Activated CD4-positive, alpha-beta T cell treated with anti-CD3 and anti-CD28 coated beads, Interleukin-2, amount 10 ng/mL, durations not matched to agents 24 days and 14 days (primary cell): ENCODE measurements around the gene TMOD3. TPM values are rescaled to one million over a fixed set of nuclear protein-coding genes. Genes with fewer than 3 reads are reported as not detected.
"Not testable (repeated sequence)": the region's sequence is repeated elsewhere in the genome, so short reads cannot be mapped to it uniquely, and the experiment has no call there.

ENCODE experiments used
- DNase-seq: peaks from one replicate; pipeline ENCODE4 v3.0.0; 2022
- H3K27ac Mint-ChIP-seq: one replicate; pipeline ENCODE4 v1.8.0; 2022; ENCODE audit warnings: mild to moderate bottlenecking, mixed read lengths
- H3K27me3 Mint-ChIP-seq: one replicate; pipeline ENCODE4 v1.8.0; 2022; ENCODE audit warnings: mixed read lengths
- H3K36me3 Mint-ChIP-seq: one replicate; pipeline ENCODE4 v1.8.0; 2022; ENCODE audit warnings: low read depth, mild to moderate bottlenecking, mixed read lengths
- H3K4me1 Mint-ChIP-seq: one replicate; pipeline ENCODE4 v1.8.0; 2021; ENCODE audit warnings: mixed read lengths
- H3K4me3 Mint-ChIP-seq: one replicate; pipeline ENCODE4 v1.8.0; 2022; ENCODE audit warnings: mild to moderate bottlenecking, moderate library complexity, mixed read lengths
- H3K9me3 Mint-ChIP-seq: one replicate; pipeline ENCODE4 v1.8.0; 2021; ENCODE audit warnings: mixed read lengths
- intact Hi-C: fragments of 100-400 bp; cut with micrococcal nuclease; formaldehyde crosslinking; loops from one replicate; pipeline ENCODE4 v1.15.1; 2023
- total RNA-seq: library from RNA; stranded (reverse); gene quantifications from 2 replicates; pipeline ENCODE4 v1.2.3, GENCODE V29; 2022

Gene TMOD3
- total RNA-seq, 1 donor from 2014 or later: 60.8 TPM

DNA sequence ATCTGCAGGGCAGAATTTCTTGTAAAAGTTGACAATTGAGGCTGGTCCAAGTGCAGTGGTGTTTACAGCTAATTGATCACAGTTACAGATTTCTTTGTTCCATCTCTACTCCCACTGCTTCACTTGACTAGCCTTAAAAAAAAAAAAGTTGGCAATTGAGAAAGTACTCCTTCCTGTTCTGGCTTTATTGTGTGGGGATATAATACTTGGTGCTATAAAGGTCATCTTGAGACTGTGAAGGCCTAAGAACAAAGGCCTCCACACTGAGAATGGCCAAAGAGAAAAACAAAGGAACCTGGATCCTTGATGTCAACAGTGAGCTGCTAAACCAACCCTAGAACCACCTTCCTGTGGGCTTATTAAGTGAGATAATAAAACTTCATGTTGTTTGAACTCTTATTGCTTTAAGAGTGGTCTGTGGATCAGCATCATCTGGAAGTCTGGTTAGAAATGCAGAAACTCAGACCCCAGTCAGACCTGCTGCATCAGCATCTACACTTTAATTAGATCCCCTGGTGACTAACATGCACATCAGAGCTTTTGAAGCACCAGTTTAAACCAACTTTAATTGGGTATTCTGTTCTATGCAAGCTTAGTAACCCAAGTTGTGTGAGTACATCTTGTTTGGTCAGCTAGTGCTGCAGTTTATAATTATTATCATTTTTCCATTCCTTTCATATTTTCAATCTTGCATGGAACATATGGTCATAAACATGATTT, 55.2 kb downstream of the TMOD3 start:
- H3K27ac Mint-ChIP-seq: no peak overlapping the region
- no peak for DNase-seq
- peaks cover 8% of the 10 kb centered on the region for H3K4me1 Mint-ChIP-seq
- intact Hi-C loops: loop anchor here (10.0 kb wide), 1 partner anchor 250 kb away; no protein-coding TSS in a partner anchor
- H3K4me3 Mint-ChIP-seq: no peak overlapping the region
- no peaks in the 10 kb centered on the region for H3K27me3 Mint-ChIP-seq
- H3K9me3 Mint-ChIP-seq: no peaks in the 10 kb centered on the region
- H3K36me3 Mint-ChIP-seq: peaks cover 30% of the 10 kb centered on the region

DNA sequence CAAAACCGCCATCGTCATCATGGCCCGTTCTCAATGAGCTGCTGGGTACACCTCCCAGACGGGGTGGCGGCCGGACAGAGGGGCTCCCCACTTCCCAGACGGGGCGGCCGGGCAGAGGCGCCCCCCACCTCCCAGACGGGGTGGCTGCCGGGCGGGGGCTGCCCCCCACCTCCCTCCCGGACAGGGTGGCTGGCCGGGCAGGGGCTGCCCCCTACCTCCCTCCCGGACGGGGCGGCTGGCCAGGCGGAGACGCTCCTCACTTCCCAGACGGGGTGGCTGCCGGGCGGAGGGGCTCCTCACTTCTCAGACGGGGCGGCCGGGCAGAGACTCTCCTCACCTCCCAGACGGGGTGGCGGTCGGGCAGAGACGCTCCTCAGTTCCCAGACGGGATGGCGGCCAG, 56.3 kb downstream of the TMOD3 start:
- intact Hi-C loops: loop anchor here (10.0 kb wide), 1 partner anchor 249 kb away; no protein-coding TSS in a partner anchor
- not testable (repeated sequence) for H3K4me1 Mint-ChIP-seq, DNase-seq, H3K27ac Mint-ChIP-seq, H3K9me3 Mint-ChIP-seq, H3K27me3 Mint-ChIP-seq, H3K4me3 Mint-ChIP-seq
- H3K36me3 Mint-ChIP-seq: peaks cover 32% of the 10 kb centered on the region

DNA sequence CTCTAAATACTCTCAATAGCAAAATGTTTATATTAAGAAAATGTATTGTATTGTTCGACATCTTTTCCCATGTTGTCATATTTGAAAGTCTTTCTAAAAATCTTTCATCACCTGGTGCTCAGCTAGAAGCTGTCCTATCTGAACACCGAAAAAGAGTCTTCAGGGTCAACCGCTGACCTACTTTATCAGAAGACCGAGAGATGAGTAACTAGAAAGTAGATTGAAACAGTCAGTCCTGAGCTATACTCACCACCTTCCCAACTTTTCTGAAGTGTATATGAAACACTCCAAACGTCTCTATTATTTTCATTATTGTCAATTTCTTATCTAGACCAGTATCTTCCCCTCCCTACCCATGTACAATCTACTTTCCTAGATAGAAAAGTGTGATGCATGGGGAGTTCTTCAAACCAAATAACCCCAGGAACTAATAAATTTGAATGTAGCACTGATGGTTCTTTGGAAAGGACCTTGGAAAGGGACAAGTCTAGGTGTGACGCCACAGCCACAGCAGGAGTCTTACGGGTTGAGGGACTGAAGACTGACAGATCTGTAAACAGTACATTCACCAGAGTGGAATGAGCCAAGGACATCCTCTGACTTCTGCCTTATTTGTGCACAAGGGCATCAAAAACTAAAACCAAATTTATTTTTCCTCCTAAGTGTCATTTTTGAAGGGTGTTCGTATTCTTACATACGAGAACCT, 58.6 kb downstream of the TMOD3 start:
- H3K27ac Mint-ChIP-seq: no peak overlapping the region
- H3K36me3 Mint-ChIP-seq: peaks cover 38% of the 10 kb centered on the region
- intact Hi-C loops: loop anchor here (10.0 kb wide), 1 partner anchor 247 kb away; no protein-coding TSS in a partner anchor
- H3K27me3 Mint-ChIP-seq: no peaks in the 10 kb centered on the region
- peaks cover 8% of the 10 kb centered on the region for H3K4me1 Mint-ChIP-seq
- no peak for DNase-seq
- no peak overlapping the region for H3K4me3 Mint-ChIP-seq
- H3K9me3 Mint-ChIP-seq: no peaks in the 10 kb centered on the region

DNA sequence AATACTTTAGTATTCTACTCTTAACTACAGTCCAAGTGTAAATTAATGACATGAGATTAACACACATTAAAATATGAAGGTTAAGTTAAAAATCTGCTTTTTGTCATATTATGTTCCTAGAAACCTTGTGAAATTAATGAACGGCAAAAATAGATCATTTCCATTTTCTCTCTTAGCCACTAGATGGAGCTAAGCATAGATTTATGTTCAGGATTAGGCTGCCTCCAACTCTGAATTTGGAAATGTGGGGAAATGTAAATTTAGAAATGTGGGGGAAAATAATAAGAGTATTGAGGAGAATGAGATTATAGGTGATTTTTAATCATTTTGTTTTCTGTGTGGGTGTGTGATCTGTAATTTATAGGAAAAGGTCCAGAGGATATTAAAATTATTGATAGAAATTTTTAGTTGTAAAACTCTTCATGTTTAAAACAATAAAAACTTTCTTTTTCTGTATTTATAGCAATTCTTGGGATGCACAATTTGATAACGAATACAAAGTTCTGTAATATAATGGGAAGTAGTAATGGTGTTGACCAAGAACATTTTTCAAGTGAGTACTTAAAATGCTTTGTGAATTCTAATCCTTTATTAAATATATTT, 59.2 kb downstream of the TMOD3 start:
- peaks cover 8% of the 10 kb centered on the region for H3K4me1 Mint-ChIP-seq
- no peak overlapping the region for H3K4me3 Mint-ChIP-seq
- peaks cover 41% of the 10 kb centered on the region for H3K36me3 Mint-ChIP-seq
- H3K27ac Mint-ChIP-seq: no peak overlapping the region
- H3K27me3 Mint-ChIP-seq: no peaks in the 10 kb centered on the region
- no peaks in the 10 kb centered on the region for H3K9me3 Mint-ChIP-seq
- no peak for DNase-seq
- intact Hi-C loops: loop anchor here (10.0 kb wide), 1 partner anchor 246 kb away; no protein-coding TSS in a partner anchor

DNA sequence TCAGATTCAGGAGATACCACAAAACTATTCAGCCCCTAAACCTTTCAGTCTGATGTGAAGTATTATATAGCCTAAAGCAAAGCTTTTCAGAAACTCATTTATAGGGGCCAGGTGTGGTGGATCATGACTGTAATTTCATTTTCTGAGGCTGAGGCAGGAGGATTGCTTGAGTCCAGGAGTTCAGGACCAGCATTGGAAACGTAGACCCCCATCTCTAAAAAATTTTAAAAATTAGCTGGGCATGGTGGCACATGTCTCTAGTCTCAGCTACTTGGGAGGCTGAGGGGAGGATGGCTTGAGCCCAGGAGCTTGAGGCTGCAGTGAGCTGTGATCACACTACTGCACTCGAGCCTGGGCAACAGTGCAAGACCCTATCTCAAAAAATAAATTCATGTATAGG, 60.0 kb downstream of the TMOD3 start:
- H3K4me1 Mint-ChIP-seq: peaks cover 2% of the 10 kb centered on the region
- H3K9me3 Mint-ChIP-seq: no peaks in the 10 kb centered on the region
- intact Hi-C loops: loop anchor here (10.0 kb wide), 1 partner anchor 245 kb away; no protein-coding TSS in a partner anchor
- peaks cover 39% of the 10 kb centered on the region for H3K36me3 Mint-ChIP-seq
- no peak for DNase-seq
- H3K4me3 Mint-ChIP-seq: no peak overlapping the region
- H3K27ac Mint-ChIP-seq: no peak overlapping the region
- no peaks in the 10 kb centered on the region for H3K27me3 Mint-ChIP-seq

DNA sequence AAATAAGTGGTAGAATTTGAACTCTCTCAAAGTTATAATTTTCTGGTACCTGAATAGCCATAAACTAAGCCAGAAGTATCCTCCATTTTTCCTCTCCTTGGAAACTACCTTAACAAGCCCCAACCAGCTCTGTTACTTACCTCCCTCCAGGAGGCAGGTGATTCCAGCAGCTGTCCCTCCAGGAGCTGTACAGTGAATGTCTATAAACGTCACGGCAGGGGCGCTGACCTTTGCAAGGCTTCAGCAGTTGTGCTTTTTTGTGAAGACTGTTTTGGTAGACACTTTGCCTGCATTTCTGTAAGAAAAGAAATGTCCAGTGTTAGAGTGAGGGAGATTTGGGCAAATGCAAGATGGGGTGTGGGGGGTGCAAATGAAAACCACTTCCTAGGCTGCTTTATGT, 75.0 kb downstream of the TMOD3 start:
- intact Hi-C loops: no loop called here
- Mint-ChIP-seq H3K9me3 (no peaks in the 10 kb centered on the region), H3K36me3 (peaks cover 56% of the 10 kb centered on the region), H3K4me1 (peaks cover 2% of the 10 kb centered on the region), H3K4me3 (no peak overlapping the region), H3K27me3 (no peaks in the 10 kb centered on the region), H3K27ac (no peak overlapping the region)
- no peak for DNase-seq

DNA sequence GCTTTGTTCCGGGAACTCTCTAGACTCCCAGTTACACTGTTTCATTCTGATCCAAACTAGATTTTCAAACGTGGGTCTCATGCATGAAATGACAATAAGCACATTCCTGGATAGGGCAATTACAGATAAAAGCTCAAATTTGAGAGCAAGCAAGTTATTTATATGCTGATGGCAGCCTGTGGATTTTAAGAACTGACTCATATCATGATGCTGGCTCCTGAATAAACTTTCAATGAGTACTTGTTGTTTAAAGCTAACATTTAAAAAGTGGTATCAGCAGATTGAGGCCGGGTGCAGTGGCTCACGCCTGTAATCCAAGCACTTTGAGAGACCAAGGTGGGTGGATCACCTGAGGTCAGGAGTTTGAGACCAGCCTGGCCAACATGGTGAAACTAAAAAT, 75.5 kb downstream of the TMOD3 start:
- H3K36me3 Mint-ChIP-seq: peaks cover 54% of the 10 kb centered on the region
- no peaks in the 10 kb centered on the region for H3K9me3 Mint-ChIP-seq
- H3K27ac Mint-ChIP-seq: no peak overlapping the region
- peaks cover 2% of the 10 kb centered on the region for H3K4me1 Mint-ChIP-seq
- no peaks in the 10 kb centered on the region for H3K27me3 Mint-ChIP-seq
- H3K4me3 Mint-ChIP-seq: no peak overlapping the region
- intact Hi-C loops: no loop called here
- DNase-seq: no peak

DNA sequence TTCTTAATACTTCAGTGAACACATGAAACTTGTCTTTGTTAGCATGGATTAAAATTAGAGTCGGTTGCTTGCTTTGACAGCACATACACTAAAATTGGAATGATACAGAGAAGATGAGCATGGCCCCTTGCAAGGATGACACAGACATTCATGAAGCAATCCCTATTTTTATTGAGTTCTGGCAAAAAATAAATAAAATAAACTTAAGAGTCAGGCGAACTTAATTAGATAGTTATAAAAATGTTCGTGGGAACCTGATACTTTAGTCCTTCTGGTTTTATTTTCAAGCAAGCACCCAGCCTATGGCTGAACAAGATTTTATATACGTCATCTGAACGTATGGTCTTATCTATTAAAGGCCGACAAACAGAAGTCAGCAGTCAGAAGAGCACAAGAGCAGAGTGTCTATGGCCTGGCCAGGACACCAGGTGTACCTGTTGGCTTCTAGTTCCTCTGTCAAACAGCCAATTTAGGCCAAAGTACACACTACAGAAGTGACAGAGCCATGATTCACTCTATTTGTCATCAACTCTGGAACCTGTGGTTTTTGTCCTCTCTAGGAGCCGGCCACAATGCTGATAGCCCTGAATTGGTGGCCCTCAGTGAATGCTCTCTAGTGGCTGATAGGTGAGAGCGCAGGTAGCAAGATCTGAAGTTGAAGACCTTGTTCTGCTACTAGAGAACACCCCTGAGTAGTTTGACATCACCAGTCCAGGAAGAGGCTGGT, 77.8 kb downstream of the TMOD3 start:
- no peaks in the 10 kb centered on the region for H3K27me3 Mint-ChIP-seq
- intact Hi-C loops: no loop called here
- peaks cover 2% of the 10 kb centered on the region for H3K4me1 Mint-ChIP-seq
- no peak overlapping the region for H3K27ac Mint-ChIP-seq
- no peak for DNase-seq
- H3K4me3 Mint-ChIP-seq: no peak overlapping the region
- H3K9me3 Mint-ChIP-seq: no peaks in the 10 kb centered on the region
- H3K36me3 Mint-ChIP-seq: peaks cover 44% of the 10 kb centered on the region

DNA sequence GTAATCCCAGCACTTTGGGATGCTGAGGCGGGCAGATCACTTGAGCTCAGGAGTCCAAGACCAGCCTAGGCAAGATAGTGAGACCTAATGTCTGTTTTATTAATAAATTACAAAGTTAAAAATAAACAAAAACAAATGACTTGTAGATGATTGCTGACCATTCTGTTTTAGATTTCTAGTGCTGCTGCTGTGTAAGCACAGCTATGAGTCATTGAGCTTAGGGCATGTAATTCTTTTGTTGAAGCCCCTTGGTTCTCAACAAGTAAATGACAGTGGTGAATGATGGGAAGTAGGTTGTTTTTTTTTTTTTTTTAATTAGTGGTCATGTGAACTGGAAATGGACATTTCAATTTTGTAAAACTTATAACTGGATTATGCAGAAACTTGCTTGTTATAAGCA, 78.9 kb downstream of the TMOD3 start:
- H3K36me3 Mint-ChIP-seq: peaks cover 45% of the 10 kb centered on the region
- H3K4me3 Mint-ChIP-seq: no peak overlapping the region
- no peak for DNase-seq
- no peaks in the 10 kb centered on the region for H3K27me3 Mint-ChIP-seq
- intact Hi-C loops: no loop called here
- no peaks in the 10 kb centered on the region for H3K9me3 Mint-ChIP-seq
- peaks cover 2% of the 10 kb centered on the region for H3K4me1 Mint-ChIP-seq
- no peak overlapping the region for H3K27ac Mint-ChIP-seq

DNA sequence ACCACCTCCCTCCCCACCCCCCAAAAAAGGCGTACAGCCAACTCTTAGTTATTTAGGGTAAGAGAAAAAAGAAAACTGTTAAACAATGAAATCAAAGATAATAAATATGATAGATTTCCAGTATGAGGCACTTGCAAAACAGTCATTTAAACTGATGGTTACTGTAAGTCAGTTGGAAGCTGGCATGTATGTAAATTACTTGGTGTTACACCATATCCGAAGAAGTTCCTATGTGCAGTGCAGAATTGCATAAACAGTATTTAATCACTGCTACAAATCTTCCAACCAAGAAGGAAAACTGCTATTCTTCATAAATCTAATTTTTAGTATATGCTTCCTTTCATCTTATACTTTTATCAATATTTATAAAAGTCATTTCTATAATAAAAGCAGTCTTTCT, 80.1 kb downstream of the TMOD3 start:
- Mint-ChIP-seq H3K4me1 (no peaks in the 10 kb centered on the region), H3K27me3 (no peaks in the 10 kb centered on the region), H3K4me3 (no peak overlapping the region), H3K9me3 (no peaks in the 10 kb centered on the region), H3K27ac (no peak overlapping the region), H3K36me3 (peaks cover 40% of the 10 kb centered on the region)
- intact Hi-C loops: no loop called here
- no peak for DNase-seq

DNA sequence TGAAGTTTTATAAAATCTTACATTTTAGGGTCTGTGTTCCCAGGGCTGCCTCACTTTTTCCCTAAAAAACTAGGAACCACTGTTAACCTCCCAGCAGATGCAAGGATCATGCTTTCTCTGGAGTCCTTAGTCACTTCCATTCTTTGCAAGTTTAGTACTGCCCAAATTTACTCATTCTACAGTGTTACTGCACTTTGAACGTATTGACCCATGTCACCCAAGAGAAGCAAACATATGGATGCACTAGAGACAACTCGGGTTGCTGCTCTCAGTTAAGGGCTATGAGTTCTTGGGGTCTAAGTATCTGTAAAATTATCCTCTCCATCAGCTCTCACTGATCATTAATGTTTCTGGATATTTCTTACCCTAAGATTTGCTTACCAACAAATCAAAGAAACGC, 83.1 kb downstream of the TMOD3 start:
- Mint-ChIP-seq H3K9me3 (no peaks in the 10 kb centered on the region), H3K27ac (no peak overlapping the region), H3K4me1 (no peaks in the 10 kb centered on the region), H3K4me3 (no peak overlapping the region), H3K36me3 (peaks cover 28% of the 10 kb centered on the region), H3K27me3 (no peaks in the 10 kb centered on the region)
- intact Hi-C loops: no loop called here
- DNase-seq: no peak

DNA sequence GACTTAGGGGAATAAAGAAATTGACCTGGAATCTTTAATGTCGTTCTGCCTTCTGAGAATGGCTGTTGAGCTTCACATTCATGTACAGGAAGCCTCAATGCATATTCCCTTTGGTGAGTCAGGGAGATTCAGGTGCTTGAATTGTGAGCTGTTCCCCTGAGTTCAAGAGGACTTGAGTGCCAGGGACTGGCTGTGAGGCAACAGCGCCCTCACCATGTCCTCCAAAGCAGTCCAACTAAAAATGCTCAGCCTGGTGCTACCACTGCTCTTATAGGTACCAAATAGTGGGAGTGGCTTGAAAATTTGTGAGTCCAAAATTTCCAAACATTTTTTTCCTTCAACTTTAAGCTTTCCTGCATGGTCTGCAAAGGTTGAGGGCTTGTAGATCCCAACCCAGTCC, 88.0 kb downstream of the TMOD3 start:
- Mint-ChIP-seq H3K4me1 (no peaks in the 10 kb centered on the region), H3K4me3 (no peak overlapping the region), H3K27me3 (no peaks in the 10 kb centered on the region), H3K36me3 (peaks cover 20% of the 10 kb centered on the region), H3K27ac (no peak overlapping the region), H3K9me3 (no peaks in the 10 kb centered on the region)
- DNase-seq: no peak
- intact Hi-C loops: no loop called here

DNA sequence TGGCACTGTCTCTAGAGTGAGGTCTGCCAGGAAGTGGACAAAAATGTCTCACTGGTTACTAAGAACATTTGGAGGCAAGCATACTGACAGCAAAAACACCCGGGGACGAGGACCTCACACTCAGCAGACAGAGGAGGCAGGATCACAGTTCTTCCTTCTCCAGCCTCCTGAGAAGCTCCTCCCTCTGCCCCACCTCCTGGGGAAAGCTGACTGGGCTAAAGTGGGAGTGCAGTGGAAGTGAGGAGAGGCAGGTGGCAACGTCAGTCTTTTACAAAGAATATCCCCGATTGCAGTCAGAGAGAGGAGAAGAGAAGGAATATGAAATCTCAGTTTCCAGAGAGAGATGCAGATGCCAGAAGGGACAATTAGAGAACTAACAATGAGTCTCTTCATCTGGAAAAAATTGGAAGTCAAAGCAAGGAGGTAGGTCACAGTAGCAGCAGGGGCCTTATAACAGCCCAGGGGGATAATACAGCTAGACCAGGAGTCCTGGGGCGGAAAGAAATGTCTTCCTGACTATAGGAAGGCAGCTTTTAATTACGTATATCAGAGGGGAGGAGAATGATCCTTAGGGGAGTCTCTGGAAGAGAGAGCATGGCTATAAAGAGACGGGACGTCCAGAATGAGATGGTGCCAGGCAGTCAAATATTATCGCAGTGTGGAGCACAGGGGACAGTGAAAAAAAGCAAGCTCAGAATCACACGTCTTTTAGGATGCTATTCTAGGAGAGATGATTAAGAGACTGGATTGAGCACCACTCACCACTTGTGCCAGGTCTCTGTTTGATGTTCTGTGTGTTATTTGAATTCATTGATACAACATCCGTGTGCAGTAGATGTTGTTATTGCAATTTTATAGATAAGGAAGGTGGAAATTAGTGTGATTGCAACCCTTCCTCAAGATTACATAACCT, 95.0 kb downstream of the TMOD3 start:
- Mint-ChIP-seq H3K27ac (no peak overlapping the region), H3K27me3 (no peaks in the 10 kb centered on the region), H3K4me3 (no peak overlapping the region), H3K4me1 (no peaks in the 10 kb centered on the region), H3K9me3 (no peaks in the 10 kb centered on the region), H3K36me3 (peaks cover 32% of the 10 kb centered on the region)
- intact Hi-C loops: no loop called here
- DNase-seq: no peak
